ENCODE results near the gene GSG1L2.

The GSG1L2 gene

GRCh38 chr17:9824797-9825338 is 3.0 kb upstream of the GSG1L2 start:
- no peak for DNase-seq (ENCODE audit: low read depth, low spot score)

GRCh38 chr17:9824094-9824493 is 2.2 kb upstream of the GSG1L2 start:
- no peak for DNase-seq (ENCODE audit: low read depth, low spot score)

- no peak for DNase-seq (ENCODE audit: low read depth, low spot score)
Measured at GRCh38 chr17:9820448-9820847, 1.4 kb downstream of the GSG1L2 start.

- no peak for DNase-seq (ENCODE audit: low read depth, low spot score)
Measured at GRCh38 chr17:9818760-9819159, 3.1 kb downstream of the GSG1L2 start.

- DNase-seq (ENCODE audit: low read depth, low spot score): no peak
Measured at GRCh38 chr17:9817086-9817485, 4.8 kb downstream of the GSG1L2 start.

- DNase-seq (ENCODE audit: low read depth, low spot score): no peak
Measured at GRCh38 chr17:9816472-9816871, 5.4 kb downstream of the GSG1L2 start.

GRCh38 chr17:9814337-9814945 is 7.4 kb downstream of the GSG1L2 start:
- no peak for DNase-seq (ENCODE audit: low read depth, low spot score)

GRCh38 chr17:9813166-9813565 is 8.7 kb downstream of the GSG1L2 start:
- no peak for DNase-seq (ENCODE audit: low read depth, low spot score)

GRCh38 chr17:9811537-9811936 is 10.3 kb downstream of the GSG1L2 start:
- DNase-seq (ENCODE audit: low read depth, low spot score): no peak

GRCh38 chr17:9811086-9811485 is 10.8 kb downstream of the GSG1L2 start:
- DNase-seq (ENCODE audit: low read depth, low spot score): no peak

GRCh38 chr17:9810100-9810949 is 11.6 kb downstream of the GSG1L2 start:
- DNase-seq (ENCODE audit: low read depth, low spot score): no peak

GRCh38 chr17:9809409-9809808 is 12.5 kb downstream of the GSG1L2 start:
- DNase-seq (ENCODE audit: low read depth, low spot score): no peak

- DNase-seq (ENCODE audit: low read depth, low spot score): no peak
Measured at GRCh38 chr17:9806699-9807098, 15.2 kb downstream of the GSG1L2 start.

GRCh38 chr17:9805769-9806168 is 16.1 kb downstream of the GSG1L2 start:
- no peak for DNase-seq (ENCODE audit: low read depth, low spot score)

- no peak for DNase-seq (ENCODE audit: low read depth, low spot score)
Measured at GRCh38 chr17:9802697-9803096, 19.2 kb downstream of the GSG1L2 start.

GRCh38 chr17:9802294-9802693 is 19.6 kb downstream of the GSG1L2 start:
- DNase-seq (ENCODE audit: low read depth, low spot score): no peak

- no peak for DNase-seq (ENCODE audit: low read depth, low spot score)
Measured at GRCh38 chr17:9801505-9801904, 20.4 kb downstream of the GSG1L2 start.

- no peak for DNase-seq (ENCODE audit: low read depth, low spot score)
Measured at GRCh38 chr17:9798724-9799123, 23.2 kb downstream of the GSG1L2 start.

GRCh38 chr17:9798008-9798407 is 23.9 kb downstream of the GSG1L2 start:
- DNase-seq (ENCODE audit: low read depth, low spot score): no peak

GRCh38 chr17:9792181-9792840 is 29.6 kb downstream of the GSG1L2 start:
- no peak for DNase-seq (ENCODE audit: low read depth, low spot score)

- DNase-seq (ENCODE audit: low read depth, low spot score): no peak
Measured at GRCh38 chr17:9790889-9791876, 30.7 kb downstream of the GSG1L2 start, which contains the start of gene DHRS7C. DHRS7C (minus strand) TSS chr17:9791592; CDS start chr17:9791284, 308 bp downstream.

Measured in brain pericyte (primary cell).